Heart left ventricle (tissue), 13 donors: Measurements from ENCODE around the gene ENTPD8.

Experiments
- CTCF ChIP-seq, 12 donors: fragments of 200-600 bp; sonication (generic) in 4 of 12; IDR thresholded peaks; one replicate each; pipeline versions ENCODE4 v1.5.0 to v1.8.0; 2018 to 2022; ENCODE audit warnings: antibody characterized with exemption in 12 of 12, mild to moderate bottlenecking in 5 of 12
- POLR2A ChIP-seq, 2 donors: fragments of 450-650 bp; IDR thresholded peaks; one replicate each; pipeline ENCODE4 v1.6.1; 2017; ENCODE audit warnings: antibody characterized with exemption in 2 of 2, mild to moderate bottlenecking in 2 of 2, moderate library complexity in 2 of 2
- donor health status: ischemic (EF 13 %, LVEDD 7.1; RV severe dilation, severe dysfunction).
- donor health status: DM: no; HTN: yes; CAD: no.
- donor health status: DM: no; HTN: no; CAD: no.
- donor health status: ischemic (EF 25% LVEDD 6.9; RV normal size, moderate dysfunction).
- donor health status: ischemic (EF 25% LVEDD 5.7; RV mildly dilated, moderate dysfunction).
- donor health status: ischemic (EF 35%, LVEDD 5.7; RV mildly dilated, moderate dysfunction).
- donor health status: nonischemic (EF 11% LVEDD 7.7; RV severe dilation, severe dysfunction).
- donor health status: DM: yes; HTN: yes; CAD: no.
- donor health status: PGD.
- donor health status: ischemic (EF 29% LVEDD 5.4; RV normal size, mild dysfunction).
- donor health status: nonischemic (EF 23%, LVEDD 6.1; RV moderate dilation, normal function).

DNA sequence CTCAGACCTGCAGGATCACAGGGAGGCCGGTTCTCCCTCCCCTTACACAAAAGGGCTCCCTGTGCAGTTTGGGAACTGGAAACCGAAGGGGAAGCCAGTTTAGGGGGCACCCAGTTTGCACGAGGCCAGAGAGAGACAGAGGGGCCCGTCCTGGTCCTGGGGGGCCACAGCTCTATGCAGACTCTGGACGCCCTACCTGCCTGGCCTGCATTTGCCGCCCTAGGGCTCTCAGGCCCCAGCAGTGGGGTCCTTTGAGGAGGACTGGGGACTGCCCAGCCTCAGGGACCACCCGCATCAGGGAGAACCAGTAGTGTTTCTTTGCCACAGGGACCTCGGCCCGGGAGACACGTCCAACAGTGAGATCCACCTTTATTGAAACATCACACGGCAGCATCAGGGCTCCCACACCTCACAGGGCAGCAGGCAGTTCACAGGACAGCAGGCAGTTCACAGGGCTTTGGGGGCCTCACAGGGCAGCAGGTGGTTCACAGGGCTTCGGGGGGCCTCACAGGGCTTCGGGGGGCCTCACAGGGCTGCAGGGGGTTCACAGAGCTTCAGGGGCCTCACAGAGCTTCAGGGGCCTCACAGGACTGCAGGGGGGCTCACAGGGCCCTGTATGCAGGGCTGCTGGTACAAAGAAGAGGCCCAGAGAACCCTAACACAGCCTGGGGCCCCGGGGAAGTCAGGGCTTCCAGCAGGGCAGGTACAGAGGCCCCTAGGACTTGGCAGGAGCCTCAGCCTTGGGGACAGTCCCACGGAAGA is 18.6 kb upstream of the ENTPD8 start:
- TF ChIP-seq CTCF (IDR thresholded peaks at IDR 0.05): no peak
- TF ChIP-seq POLR2A (IDR thresholded peaks at IDR 0.05): no peak
